OCI-LY3 (cell line): ENCODE results near the gene GALNT2.

Experiments
- H2AFZ ChIP-seq: fragments of 200-600, 300-600 bp; shearing (Covaris generic); 2 replicates; pipeline ENCODE4 v1.6.0; 2014; ENCODE audit warnings: antibody characterized with exemption, low read depth, low read length
- H3K27ac ChIP-seq: fragments of 200-600, 300-600 bp; sonication (generic); 2 replicates; pipeline ENCODE4 v1.5.1; 2014; ENCODE audit warnings: mild to moderate bottlenecking, low read length, moderate library complexity, mixed read lengths
- H3K27me3 ChIP-seq: fragments of 200-600, 300-600 bp; sonication (generic); 2 replicates; pipeline ENCODE4 v1.6.1; 2014; ENCODE audit warnings: low read depth, low read length, mixed read lengths
- H3K36me3 ChIP-seq: fragments of 200-600, 300-600 bp; sonication (generic); replicated peaks from 2 replicates; pipeline ENCODE3; 2014; ENCODE audit warnings: low read depth, low read length, mixed read lengths
- H3K4me1 ChIP-seq: fragments of 300-600, 200-600 bp; sonication (generic); 2 replicates; pipeline ENCODE4 v1.6.1; 2014; ENCODE audit warnings: low read length, mixed read lengths
- H3K4me2 ChIP-seq: fragments of 200-600, 300-600 bp; sonication (generic); 2 replicates; pipeline ENCODE4 v1.6.1; 2014; ENCODE audit warnings: low read length, mixed read lengths
- H3K4me3 ChIP-seq: fragments of 300-600, 200-600 bp; sonication (generic); 2 replicates; pipeline ENCODE4 v1.5.1; 2014; ENCODE audit warnings: antibody characterized with exemption, mild to moderate bottlenecking, low read length, moderate library complexity
- H3K79me2 ChIP-seq: fragments of 300-600, 200-600 bp; shearing (Covaris generic); 2 replicates; pipeline ENCODE4 v1.6.1; 2014; ENCODE audit warnings: mild to moderate bottlenecking, low read length, mixed read lengths
- H3K9ac ChIP-seq: fragments of 300-600, 200-600 bp; shearing (Covaris generic); 2 replicates; pipeline ENCODE4 v1.6.0; 2014; ENCODE audit warnings: mild to moderate bottlenecking, low read length, moderate library complexity
- H3K9me3 ChIP-seq: fragments of 200-600, 300-600 bp; shearing (Covaris generic); 2 replicates; pipeline ENCODE4 v1.6.1; 2014; ENCODE audit warnings: low read length, mixed read lengths; ENCODE audit not compliant: insufficient read depth
- H4K20me1 ChIP-seq: fragments of 200-600, 300-600 bp; sonication (generic); 2 replicates; pipeline ENCODE4 v1.6.1; 2016; ENCODE audit warnings: low read length, mixed read lengths; ENCODE audit not compliant: insufficient read depth
- EZH2phosphoT487 ChIP-seq: fragments of 200-600 bp; shearing (Covaris generic); IDR thresholded peaks from 2 replicates; pipeline ENCODE4 v1.6.1; 2018; ENCODE audit warnings: antibody characterized with exemption, mixed run types, low read depth
- TF ChIP-seq, protein P1 (sequence below): fragments of 200-600, 300-600 bp; sonication (generic); IDR thresholded peaks from 2 replicates; pipeline ENCODE4 v1.5.1; 2014; ENCODE audit warnings: antibody characterized with exemption, low read length, low read depth

Gene GALNT2

DNA sequence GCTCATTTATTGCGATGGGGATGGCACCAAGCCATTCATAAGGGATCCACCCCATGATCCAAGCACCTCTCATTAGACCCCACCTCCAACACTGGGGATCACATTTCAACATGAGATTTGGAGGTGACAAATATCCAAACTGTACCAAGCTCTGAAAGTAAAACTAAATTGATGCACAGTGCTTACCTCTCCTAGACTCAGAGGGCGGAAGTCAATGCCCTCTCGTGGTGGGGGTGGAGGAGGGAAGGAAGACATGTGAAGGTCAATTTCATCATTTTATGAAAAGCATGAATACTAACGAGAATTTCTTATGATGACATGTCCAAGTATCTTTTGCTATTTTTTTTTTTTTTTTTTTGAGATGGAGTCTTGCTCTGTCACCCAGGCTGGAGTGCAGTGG, 239.1 kb downstream of the GALNT2 start:
- Histone ChIP-seq H3K4me1 (peaks cover 21% of the 10 kb centered on the region), H3K9ac (no peak overlapping the region), H3K27ac (no peak overlapping the region), H3K4me3 (no peak overlapping the region), H4K20me1 (no peaks in the 10 kb centered on the region), H3K27me3 (0 out of 2 replicates have a peak, but pooled peaks cover 2% of the 10 kb centered on the region), H3K36me3 (no peaks in the 10 kb centered on the region), H2AFZ (no peak overlapping the region), H3K4me2 (peak overlapping the region; percentile 23), H3K79me2 (no peaks in the 10 kb centered on the region), H3K9me3 (no peaks in the 10 kb centered on the region)
- TF ChIP-seq, protein P1, sequence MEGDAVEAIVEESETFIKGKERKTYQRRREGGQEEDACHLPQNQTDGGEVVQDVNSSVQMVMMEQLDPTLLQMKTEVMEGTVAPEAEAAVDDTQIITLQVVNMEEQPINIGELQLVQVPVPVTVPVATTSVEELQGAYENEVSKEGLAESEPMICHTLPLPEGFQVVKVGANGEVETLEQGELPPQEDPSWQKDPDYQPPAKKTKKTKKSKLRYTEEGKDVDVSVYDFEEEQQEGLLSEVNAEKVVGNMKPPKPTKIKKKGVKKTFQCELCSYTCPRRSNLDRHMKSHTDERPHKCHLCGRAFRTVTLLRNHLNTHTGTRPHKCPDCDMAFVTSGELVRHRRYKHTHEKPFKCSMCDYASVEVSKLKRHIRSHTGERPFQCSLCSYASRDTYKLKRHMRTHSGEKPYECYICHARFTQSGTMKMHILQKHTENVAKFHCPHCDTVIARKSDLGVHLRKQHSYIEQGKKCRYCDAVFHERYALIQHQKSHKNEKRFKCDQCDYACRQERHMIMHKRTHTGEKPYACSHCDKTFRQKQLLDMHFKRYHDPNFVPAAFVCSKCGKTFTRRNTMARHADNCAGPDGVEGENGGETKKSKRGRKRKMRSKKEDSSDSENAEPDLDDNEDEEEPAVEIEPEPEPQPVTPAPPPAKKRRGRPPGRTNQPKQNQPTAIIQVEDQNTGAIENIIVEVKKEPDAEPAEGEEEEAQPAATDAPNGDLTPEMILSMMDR = peak; percentile 48
- no peak for TF ChIP-seq EZH2phosphoT487

DNA sequence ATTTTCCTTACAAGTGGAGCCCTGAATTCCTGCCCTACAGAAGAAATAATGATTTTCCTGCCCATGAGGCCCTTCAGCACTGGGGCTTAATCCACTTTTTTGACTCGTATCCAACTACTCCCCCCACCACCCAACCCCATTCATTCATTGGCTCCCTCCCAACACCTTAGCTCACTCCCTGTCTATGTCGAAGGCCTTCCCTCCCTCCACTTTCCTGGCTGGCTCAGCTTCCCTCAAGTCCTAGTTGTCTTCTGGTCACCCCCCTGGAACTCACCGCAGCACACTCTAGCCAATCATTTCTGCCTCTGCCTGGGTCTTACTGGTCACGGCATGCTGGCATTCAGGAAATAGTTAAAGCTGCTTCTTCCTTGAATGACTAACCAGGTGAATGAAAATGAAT, 240.2 kb downstream of the GALNT2 start:
- no peak overlapping the region; the same call in 1 of the 2 replicates for H3K4me2 ChIP-seq
- peaks cover 11% of the 10 kb centered on the region; the same call in 1 of the 2 replicates for H3K27me3 ChIP-seq
- TF ChIP-seq EZH2phosphoT487 = no peak
- TF ChIP-seq, protein P1 = no peak
- H2AFZ ChIP-seq = peak overlapping the region; percentile 38; the same call in 1 of the 2 replicates
- H3K9me3 ChIP-seq = no peaks in the 10 kb centered on the region
- H3K79me2 ChIP-seq = no peaks in the 10 kb centered on the region
- no peak overlapping the region for H3K9ac ChIP-seq
- no peak overlapping the region for H3K4me3 ChIP-seq
- no peaks in the 10 kb centered on the region for H3K36me3 ChIP-seq
- no peak overlapping the region for H3K27ac ChIP-seq
- peaks cover 19% of the 10 kb centered on the region for H3K4me1 ChIP-seq
- no peaks in the 10 kb centered on the region for H4K20me1 ChIP-seq

DNA sequence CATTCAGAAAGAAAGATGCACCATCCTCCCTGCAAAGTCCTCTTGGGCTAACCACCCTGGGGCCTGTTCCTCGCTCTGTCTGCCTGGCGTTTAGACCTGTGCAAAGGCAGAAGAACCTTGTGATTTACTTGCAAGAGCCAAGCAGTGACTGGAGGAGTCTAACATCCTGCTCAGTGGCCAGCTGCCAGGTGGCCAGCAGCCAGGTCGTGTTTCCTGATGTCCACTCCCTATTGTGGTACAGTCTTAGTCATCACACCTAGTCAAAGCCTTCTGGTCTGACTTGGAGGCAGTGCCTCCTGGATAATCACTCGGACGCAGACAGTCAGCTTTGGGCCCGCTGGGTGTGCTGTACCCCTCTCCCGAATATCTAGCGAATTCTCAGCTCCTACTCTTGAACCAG, 241.0 kb downstream of the GALNT2 start:
- H3K27me3 ChIP-seq = peaks cover 16% of the 10 kb centered on the region; the same call in 1 of the 2 replicates
- H3K4me1 ChIP-seq = peaks cover 19% of the 10 kb centered on the region
- H3K79me2 ChIP-seq = no peaks in the 10 kb centered on the region
- no peak overlapping the region for H2AFZ ChIP-seq
- H4K20me1 ChIP-seq = no peaks in the 10 kb centered on the region
- no peaks in the 10 kb centered on the region for H3K36me3 ChIP-seq
- H3K27ac ChIP-seq = no peak overlapping the region
- H3K9ac ChIP-seq = no peak overlapping the region
- H3K9me3 ChIP-seq = no peaks in the 10 kb centered on the region
- no peak overlapping the region for H3K4me3 ChIP-seq
- TF ChIP-seq, protein P1 = no peak
- TF ChIP-seq EZH2phosphoT487 = no peak
- no peak overlapping the region for H3K4me2 ChIP-seq

DNA sequence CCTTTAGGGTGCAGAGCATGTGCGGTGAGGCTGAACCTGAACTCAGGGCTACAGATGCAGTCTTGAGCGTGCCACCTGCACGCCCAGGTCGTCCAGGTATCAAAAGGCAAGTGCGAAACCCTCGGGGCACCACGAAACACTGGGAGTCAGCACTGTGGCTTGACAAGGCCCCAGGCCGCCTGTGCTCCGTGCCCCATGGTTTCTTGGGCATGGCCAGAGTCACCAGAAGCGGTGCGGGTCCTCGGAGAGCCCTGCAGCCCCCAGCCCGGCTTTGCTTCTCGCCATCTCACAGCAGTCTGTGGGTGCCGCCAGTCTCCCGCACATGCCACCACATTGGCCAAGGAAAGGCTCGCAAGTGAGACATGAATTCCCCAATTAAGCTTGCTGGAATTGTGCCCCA, 241.8 kb downstream of the GALNT2 start:
- TF ChIP-seq EZH2phosphoT487 = no peak
- TF ChIP-seq, protein P1 = no peak
- Histone ChIP-seq H3K9ac (no peak overlapping the region), H3K9me3 (no peaks in the 10 kb centered on the region), H3K36me3 (no peaks in the 10 kb centered on the region), H3K4me1 (peaks cover 19% of the 10 kb centered on the region), H3K4me3 (no peak overlapping the region), H3K79me2 (no peaks in the 10 kb centered on the region), H2AFZ (no peak overlapping the region), H3K27me3 (peaks cover 16% of the 10 kb centered on the region; the same call in 1 of the 2 replicates), H3K4me2 (no peak overlapping the region), H4K20me1 (no peaks in the 10 kb centered on the region), H3K27ac (no peak overlapping the region)
